Stimulated activated naive B cell treated with anti-CD40 and anti-IgM and Interleukin-4, amounts not matched to agents 10 μg/mL and 1 μg/mL and 100 μg/mL, for 72 hours (primary cell): ENCODE data around the gene YKT6.
A peak's percentile ranks its signal among the peaks of the same experiment; 100 is the strongest.

ENCODE experiments used
- ATAC-seq, 2 donors: fragments of 150-1000 bp; cut with Tn5 transposase; replicated peaks; 2 replicates each; pipeline ENCODE4 v1.10.0; 2021; ENCODE audit warnings: moderate library complexity in 1 of 2
- DNase-seq: peaks from one replicate; pipeline ENCODE4 v3.0.0; 2021
- H3K27ac Mint-ChIP-seq: one replicate; pipeline ENCODE4 v1.8.0; 2022; ENCODE audit warnings: mild to moderate bottlenecking, mixed read lengths
- H3K27me3 Mint-ChIP-seq, 2 donors: one replicate each; pipeline ENCODE4 v1.8.0; 2022; ENCODE audit warnings: mixed read lengths in 2 of 2
- H3K36me3 Mint-ChIP-seq, 2 donors: one replicate each; pipeline ENCODE4 v1.8.0; 2022; ENCODE audit warnings: mixed read lengths in 2 of 2, mild to moderate bottlenecking in 1 of 2
- H3K4me1 Mint-ChIP-seq, 2 donors: one replicate each; pipeline ENCODE4 v1.8.0; 2022; ENCODE audit warnings: mixed read lengths in 2 of 2, mild to moderate bottlenecking in 1 of 2
- H3K4me3 Mint-ChIP-seq, 2 donors: one replicate each; pipeline ENCODE4 v1.8.0; 2022; ENCODE audit warnings: mild to moderate bottlenecking in 2 of 2, mixed read lengths in 2 of 2, moderate library complexity in 1 of 2
- H3K9me3 Mint-ChIP-seq, 2 donors: one replicate each; pipeline ENCODE4 v1.8.0; 2022; ENCODE audit warnings: mixed read lengths in 2 of 2, mild to moderate bottlenecking in 1 of 2

The YKT6 gene

DNA sequence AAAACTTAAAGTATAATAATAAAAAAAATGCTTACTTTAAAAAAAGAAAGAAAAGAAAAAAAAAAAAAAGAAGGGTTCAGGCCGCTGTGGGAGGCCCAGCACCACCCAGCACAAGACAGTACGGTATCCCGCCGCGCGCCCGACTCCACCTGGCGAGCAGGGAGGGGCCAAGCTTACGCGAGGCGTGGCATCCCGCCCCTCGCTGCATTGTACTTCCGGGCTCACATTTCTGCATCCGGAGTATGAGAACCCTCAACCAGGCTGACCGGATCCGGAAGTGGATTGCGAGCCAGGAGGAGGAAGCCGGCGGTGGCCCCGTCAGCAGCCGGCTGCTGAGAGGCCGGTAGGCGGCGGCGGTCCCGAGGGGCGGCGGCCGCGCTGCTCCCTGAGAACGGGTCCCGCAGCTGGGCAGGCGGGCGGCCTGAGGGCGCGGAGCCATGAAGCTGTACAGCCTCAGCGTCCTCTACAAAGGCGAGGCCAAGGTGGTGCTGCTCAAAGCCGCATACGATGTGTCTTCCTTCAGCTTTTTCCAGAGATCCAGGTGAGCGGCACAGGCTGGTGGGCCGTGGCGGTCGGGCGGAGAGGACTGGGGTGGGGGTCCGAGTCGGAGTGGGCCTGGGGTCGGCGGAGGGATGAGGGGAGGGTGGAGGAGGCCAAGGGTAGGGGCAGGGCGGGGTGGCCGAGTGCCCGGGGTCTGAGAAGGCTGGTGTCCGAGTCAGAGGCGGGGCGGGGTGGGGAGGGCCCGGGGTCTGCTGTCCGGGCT lies at the start of gene YKT6:
Gene YKT6, plus strand, starts transcription at position 280 of the 763 bp plus-strand sequence. Its CDS starts 158 bp downstream, at position 438.
- no peaks in the 10 kb centered on the region for H3K27me3 Mint-ChIP-seq
- H3K36me3 Mint-ChIP-seq, result peaks cover 16 to 18% of the 10 kb centered on the region in 2 donors
- no peaks in the 10 kb centered on the region for H3K9me3 Mint-ChIP-seq
- DNase-seq (peak; percentile 95), ATAC-seq (peak; percentile 99 to 100)
- H3K27ac Mint-ChIP-seq, result peak within 1 kb of the TSS; percentile 94
- peak within 1 kb of the TSS; percentile 92 to 93 for H3K4me3 Mint-ChIP-seq
- peaks cover 26 to 33% of the 10 kb centered on the region in 2 donors for H3K4me1 Mint-ChIP-seq

DNA sequence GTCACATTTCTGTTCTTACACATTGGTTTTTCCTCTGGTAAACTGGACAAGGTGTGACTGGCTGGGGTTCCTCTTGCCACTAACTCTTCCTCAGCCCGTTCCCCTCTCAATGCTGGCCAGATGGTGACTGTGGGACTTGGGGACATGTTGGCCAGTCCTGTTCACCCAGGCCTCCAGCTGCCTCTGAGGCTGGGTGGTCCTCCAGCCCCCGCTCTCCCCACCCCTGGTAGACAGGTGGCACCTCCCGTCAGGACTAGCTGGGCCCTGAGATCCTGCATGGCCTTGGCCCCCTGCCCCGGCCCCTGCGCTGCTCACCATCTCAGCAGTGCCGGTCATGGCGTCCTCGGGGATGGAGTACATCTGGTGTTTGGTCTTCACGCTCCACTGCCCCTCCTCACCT lies 48.8 kb upstream of the YKT6 start:
- H3K4me3 Mint-ChIP-seq, result no peak overlapping the region
- H3K4me1 Mint-ChIP-seq, result peaks cover 6 to 18% of the 10 kb centered on the region in 2 donors
- ATAC-seq, result no peak
- H3K27ac Mint-ChIP-seq, result no peak overlapping the region
- no peak for DNase-seq
- no peaks in the 10 kb centered on the region for H3K27me3 Mint-ChIP-seq
- H3K9me3 Mint-ChIP-seq, result no peaks in the 10 kb centered on the region
- H3K36me3 Mint-ChIP-seq, result no peaks in the 10 kb centered on the region

DNA sequence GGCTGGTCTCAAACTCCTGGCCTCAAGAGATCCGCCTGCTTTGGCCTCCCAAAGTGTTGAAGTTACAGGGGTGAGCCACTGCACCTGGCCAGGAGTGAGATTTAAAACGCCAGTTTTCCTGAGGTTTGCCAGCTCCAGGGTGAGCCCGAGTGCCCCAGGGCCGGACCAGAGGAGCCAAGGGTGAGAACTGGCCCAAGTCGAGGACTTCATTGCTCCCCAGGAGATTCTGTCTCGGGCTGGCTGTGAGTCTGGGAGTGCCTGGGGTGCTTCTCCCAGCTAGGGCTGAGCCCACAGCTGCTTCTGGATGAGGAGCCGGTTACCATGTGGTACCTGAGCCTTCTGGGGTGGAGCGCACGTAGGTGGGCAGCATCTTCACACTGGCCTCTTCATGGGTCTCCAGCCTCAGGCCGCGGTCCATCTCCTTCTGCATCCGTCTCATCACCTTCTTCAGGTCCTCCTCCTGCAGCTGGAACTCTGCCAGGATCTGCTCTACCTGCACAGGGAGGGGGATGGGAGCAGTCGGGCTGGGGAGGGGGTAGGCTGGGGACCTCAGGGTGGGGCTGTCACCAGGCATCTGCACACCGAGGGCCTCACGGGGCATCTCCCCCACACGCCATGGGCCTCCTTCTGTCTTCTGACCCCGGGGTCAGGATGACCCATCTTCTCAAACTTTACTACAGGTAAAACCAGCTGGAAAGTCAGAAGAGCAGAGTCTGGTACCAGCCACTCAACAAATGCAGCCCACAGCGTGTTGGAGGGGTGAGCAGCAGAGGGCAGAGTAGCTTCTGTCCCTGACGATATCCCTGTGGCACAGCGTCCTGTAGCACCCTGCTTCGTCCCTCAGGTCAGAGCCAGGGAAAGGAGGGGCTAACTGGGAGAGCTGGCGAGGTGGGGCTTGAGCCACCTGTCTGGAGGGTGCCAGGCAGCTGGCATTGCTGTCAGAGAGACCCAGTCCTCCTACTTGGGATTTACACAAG lies 47.5 kb upstream of the YKT6 start:
- no peak overlapping the region for H3K27ac Mint-ChIP-seq
- no peaks in the 10 kb centered on the region for H3K36me3 Mint-ChIP-seq
- peaks cover 6 to 18% of the 10 kb centered on the region in 2 donors for H3K4me1 Mint-ChIP-seq
- H3K9me3 Mint-ChIP-seq, result no peaks in the 10 kb centered on the region
- no peaks in the 10 kb centered on the region for H3K27me3 Mint-ChIP-seq
- DNase-seq, result no peak
- ATAC-seq, result no peak
- H3K4me3 Mint-ChIP-seq, result no peak overlapping the region

DNA sequence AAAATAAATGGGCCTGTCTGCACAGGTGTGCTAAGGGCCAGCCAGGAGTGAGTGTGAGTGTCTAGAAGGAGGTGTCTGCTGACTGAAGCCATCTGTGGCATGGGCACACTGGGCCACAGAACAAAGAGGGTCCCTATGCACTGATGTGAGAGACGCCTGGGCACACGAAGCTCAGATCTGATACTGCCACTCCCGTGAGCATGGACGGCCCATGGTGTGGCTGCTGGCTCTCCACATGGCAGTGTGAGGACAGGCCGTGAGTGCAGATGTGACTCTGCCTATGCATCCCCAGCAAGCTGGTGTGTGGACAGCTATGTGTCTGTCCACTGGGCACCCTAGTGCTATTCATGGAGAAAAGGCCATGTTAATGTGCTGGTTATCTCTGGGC lies 46.8 kb upstream of the YKT6 start:
- H3K36me3 Mint-ChIP-seq, result no peaks in the 10 kb centered on the region
- ATAC-seq (no peak), DNase-seq (no peak)
- H3K4me1 Mint-ChIP-seq, result peaks cover 6 to 18% of the 10 kb centered on the region in 2 donors
- no peak overlapping the region for H3K27ac Mint-ChIP-seq
- no peak overlapping the region for H3K4me3 Mint-ChIP-seq
- H3K9me3 Mint-ChIP-seq, result no peaks in the 10 kb centered on the region
- H3K27me3 Mint-ChIP-seq, result no peaks in the 10 kb centered on the region

DNA sequence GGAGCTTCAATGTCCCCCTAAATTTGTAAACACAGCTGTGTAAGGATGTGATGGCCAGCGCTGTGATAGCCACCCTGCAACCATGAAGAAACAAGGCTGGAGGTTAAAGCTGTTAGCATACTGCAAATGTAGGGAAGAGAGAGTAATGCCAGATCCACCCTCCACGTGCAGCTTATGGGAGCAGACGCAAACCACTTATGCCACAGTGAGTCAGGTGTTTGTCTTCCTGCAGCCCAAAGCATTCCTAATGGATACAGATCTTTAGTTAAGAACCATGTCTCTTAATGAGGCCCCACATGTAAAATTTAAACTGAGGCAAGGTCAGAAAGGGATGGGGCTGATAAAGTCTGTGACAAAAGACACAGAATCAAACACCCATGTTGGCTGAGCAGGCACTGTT lies 46.1 kb upstream of the YKT6 start:
- no peaks in the 10 kb centered on the region for H3K9me3 Mint-ChIP-seq
- no peak overlapping the region for H3K4me3 Mint-ChIP-seq
- H3K27ac Mint-ChIP-seq, result no peak overlapping the region
- H3K36me3 Mint-ChIP-seq, result no peaks in the 10 kb centered on the region
- DNase-seq (no peak), ATAC-seq (no peak)
- H3K4me1 Mint-ChIP-seq, result peaks cover 6 to 18% of the 10 kb centered on the region in 2 donors
- no peaks in the 10 kb centered on the region for H3K27me3 Mint-ChIP-seq

DNA sequence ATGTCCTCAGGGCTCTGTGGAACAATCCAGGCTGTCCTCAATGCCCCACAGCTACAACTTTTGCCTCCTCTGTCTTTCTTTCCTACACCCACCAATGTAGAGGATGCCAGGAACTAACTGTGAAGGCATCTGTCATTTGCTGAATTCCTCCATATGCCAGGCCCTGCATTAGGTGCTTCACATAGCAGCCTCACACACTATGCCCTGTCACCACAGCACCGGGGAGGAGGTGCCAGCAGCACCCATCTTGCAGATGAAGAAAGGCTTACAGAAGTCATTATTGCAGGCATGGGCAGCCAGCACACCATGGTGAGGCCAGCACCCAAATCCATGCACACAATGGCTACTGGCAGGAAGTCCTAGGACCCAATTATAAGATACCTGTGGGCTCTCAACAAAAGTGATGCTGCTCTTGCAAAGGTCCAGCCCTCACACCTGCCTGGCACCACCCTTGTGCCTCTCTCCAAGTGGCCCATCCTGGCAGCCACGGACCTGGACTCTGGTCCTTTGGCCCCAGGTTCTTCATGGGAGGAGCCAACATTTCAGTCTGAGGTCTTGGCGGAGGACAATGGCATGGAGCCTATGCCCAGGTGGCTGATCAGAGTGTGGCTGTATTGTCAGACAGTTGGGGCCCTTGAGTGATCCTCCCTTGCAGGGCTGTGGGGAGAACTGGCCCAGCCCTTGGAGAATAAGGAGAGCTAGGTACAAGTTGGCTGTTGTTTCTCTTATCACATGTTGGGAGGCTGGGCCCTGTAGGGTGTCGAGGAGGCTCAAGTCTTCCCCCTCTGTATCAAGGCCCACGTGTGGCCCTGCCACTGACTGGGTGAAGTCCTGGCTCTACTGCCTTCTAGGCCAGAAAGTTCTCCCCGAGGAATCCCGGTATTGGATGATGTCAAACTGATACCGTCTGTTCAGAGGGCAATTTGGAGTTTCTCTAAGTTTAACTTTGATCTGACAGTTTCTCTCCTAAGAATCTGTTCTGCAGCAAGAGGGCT lies 45.3 kb upstream of the YKT6 start:
- DNase-seq, result no peak
- H3K9me3 Mint-ChIP-seq, result no peaks in the 10 kb centered on the region

DNA sequence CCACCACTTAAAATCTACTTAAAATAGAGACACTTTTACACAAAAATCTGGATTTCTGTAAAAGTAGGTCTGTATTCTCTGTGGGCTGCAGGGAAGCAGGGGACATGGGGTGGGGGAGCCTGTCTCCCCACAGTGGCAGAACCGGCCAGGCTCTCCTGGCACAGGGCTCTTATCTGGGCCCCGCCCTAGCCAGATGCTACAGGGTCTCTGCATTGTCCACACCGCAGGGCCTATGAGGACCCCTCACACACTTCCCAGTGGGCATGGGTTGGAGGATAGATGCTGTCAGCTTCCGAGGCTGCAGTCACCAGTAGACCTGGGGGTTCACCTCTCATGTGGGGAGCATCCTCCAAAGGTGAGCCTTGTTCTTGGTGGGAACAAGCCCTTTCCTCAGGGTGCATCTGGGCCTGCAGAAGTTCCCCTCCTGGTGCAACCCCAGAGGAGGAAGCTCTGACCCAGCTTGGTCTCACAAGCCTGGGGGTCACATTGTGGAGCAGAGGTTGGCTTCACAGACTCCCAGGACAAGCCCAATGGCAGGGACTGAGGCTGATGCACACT lies 44.2 kb upstream of the YKT6 start:
- ATAC-seq, result no peak
- peaks cover 0 to under 1% of the 10 kb centered on the region in 2 donors for H3K4me1 Mint-ChIP-seq
- H3K9me3 Mint-ChIP-seq, result no peaks in the 10 kb centered on the region
- H3K27ac Mint-ChIP-seq, result no peak overlapping the region
- no peaks in the 10 kb centered on the region for H3K27me3 Mint-ChIP-seq
- DNase-seq, result no peak
- H3K36me3 Mint-ChIP-seq, result no peaks in the 10 kb centered on the region
- H3K4me3 Mint-ChIP-seq, result no peak overlapping the region

More for the DNA sequence above, 45.3 kb upstream of the YKT6 start:
- Mint-ChIP-seq H3K4me1 (peaks cover 3 to 11% of the 10 kb centered on the region in 2 donors), H3K27ac (no peak overlapping the region), H3K27me3 (no peaks in the 10 kb centered on the region), H3K36me3 (no peaks in the 10 kb centered on the region), H3K4me3 (no peak overlapping the region)
- no peak for ATAC-seq

DNA sequence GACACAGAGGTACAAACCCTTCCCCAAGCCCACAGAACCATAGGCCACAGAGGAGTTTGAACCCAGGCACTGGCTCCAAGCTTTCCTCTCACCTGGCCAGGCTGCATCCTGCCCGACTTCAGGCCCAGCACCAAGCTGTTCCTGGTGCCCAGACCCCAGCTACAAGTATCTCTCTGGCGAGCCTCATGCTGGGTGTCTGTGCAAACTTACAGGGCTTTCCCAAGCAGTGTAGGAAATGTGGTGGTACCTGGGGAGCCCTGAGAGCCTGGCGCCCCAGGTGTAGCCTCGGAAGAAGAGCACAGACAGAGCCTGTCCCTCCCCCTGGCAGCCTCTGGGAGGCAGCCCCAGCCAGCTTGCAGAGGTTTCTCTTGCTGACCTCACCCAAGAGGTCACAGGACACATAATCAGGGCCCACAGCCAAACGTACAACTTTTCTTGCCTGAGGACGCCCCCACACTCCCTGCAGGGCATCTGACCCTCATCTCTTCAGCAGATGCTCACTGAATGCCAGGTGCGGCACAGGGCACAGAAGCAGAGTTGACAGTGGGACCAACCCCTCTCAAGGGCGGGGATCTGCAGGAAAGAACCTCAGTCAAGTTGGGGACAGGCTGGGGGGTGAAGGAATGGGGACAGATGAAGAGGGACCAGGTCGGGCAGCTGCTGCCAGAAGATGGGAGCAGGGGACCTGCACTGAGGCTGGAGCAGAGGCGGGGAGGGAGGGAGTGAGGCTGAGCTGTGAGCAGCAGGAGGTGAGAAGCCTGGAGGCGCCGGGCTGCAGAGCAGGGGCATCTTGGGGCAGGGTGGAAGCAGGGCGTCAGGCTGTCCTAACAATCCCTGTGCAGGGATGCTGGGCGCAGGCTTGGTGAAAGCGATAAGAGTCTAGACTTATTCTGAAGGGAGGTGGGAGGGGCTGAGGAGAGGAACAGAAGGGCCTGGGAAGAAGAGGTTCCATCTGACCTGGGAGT lies 43.4 kb upstream of the YKT6 start:
- H3K4me3 Mint-ChIP-seq, result no peak overlapping the region
- no peaks in the 10 kb centered on the region for H3K9me3 Mint-ChIP-seq
- ATAC-seq (no peak), DNase-seq (no peak)
- no peaks in the 10 kb centered on the region for H3K36me3 Mint-ChIP-seq
- no peaks in the 10 kb centered on the region for H3K4me1 Mint-ChIP-seq
- H3K27me3 Mint-ChIP-seq, result no peaks in the 10 kb centered on the region
- no peak overlapping the region for H3K27ac Mint-ChIP-seq

DNA sequence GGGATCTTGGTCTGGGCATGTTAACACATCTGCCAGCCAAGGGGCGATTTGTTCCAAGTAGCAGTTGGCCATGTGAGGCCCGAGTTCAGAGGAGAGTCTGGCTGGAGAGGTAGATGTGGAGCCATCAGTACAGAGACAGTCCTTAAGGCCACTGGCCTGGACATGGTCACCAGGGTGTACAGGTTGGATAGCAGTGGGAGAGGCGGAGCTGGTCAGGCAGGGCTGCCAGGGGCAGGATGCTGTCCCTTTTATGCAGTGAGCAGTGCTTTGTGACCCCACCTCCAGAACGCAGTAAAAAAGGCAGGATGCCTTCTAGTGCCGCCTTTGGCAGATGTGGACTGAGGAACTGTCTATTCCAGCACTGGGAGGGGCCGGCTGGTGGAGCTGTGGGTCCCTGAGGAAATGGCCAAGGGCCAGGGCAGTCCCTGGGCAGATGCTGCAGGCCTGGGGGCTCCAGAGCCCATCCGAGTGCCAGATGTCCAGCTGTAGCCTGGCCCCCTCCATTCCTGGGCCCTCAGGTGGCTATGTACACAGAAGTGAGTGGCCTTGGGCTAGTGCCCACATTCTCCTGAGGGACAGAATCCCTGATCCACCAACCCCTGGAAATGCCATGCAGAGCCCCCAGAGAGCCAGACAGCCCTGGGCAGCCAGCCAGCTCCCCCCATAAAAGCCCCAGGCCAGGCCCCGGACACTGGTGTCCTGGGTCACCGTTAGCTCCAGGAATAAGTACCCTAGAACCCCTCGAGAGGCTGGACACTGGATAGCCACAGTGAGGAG lies 42.5 kb upstream of the YKT6 start:
- ATAC-seq, result no peak
- H3K27ac Mint-ChIP-seq, result no peak overlapping the region
- no peaks in the 10 kb centered on the region for H3K36me3 Mint-ChIP-seq
- DNase-seq, result no peak
- no peak overlapping the region for H3K4me3 Mint-ChIP-seq
- H3K27me3 Mint-ChIP-seq, result no peaks in the 10 kb centered on the region
- no peaks in the 10 kb centered on the region for H3K9me3 Mint-ChIP-seq
- H3K4me1 Mint-ChIP-seq, result no peaks in the 10 kb centered on the region

DNA sequence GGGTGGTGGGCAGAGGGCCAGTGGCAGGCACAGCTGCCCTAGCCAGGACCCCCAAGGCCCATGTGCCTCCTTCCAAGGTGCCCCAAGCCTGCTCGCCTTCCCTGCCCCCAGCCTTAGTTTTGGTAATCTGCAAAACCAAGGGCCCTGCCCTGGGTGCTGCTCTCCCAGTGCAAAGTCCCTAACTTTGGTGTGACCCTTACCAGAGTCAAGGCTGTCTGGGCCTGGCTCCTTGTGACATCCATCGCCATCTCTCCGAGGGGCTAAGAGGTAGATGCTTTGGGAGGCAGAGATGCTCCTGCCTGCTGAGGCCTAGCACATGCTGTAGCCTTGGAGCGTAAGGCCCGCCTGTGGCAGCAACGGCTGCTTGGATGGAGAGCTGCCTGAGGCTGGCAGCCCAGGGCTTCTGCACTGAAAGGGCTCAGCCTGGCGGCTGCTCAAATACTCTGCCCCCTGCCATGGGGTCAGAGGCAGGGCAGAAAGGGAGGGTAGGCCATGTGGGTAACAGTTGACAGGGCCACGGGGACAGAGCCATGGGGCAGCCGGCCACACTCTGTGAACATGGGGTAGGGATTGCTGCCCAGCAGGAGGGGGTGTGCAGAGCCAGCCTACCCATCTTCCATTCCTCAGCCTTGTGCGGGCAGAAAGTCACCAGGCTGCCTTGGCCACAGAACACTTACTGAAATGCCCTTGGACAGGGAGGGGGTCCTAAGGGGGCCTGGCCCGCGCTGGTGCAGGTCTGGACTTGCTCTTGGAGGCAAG lies 41.7 kb upstream of the YKT6 start:
- H3K9me3 Mint-ChIP-seq, result peaks cover 0 to under 1% of the 10 kb centered on the region in 2 donors
- ATAC-seq (no peak), DNase-seq (no peak)
- no peaks in the 10 kb centered on the region for H3K27me3 Mint-ChIP-seq
- H3K4me3 Mint-ChIP-seq, result no peak overlapping the region
- H3K4me1 Mint-ChIP-seq, result no peaks in the 10 kb centered on the region
- H3K27ac Mint-ChIP-seq, result no peak overlapping the region
- H3K36me3 Mint-ChIP-seq, result no peaks in the 10 kb centered on the region

DNA sequence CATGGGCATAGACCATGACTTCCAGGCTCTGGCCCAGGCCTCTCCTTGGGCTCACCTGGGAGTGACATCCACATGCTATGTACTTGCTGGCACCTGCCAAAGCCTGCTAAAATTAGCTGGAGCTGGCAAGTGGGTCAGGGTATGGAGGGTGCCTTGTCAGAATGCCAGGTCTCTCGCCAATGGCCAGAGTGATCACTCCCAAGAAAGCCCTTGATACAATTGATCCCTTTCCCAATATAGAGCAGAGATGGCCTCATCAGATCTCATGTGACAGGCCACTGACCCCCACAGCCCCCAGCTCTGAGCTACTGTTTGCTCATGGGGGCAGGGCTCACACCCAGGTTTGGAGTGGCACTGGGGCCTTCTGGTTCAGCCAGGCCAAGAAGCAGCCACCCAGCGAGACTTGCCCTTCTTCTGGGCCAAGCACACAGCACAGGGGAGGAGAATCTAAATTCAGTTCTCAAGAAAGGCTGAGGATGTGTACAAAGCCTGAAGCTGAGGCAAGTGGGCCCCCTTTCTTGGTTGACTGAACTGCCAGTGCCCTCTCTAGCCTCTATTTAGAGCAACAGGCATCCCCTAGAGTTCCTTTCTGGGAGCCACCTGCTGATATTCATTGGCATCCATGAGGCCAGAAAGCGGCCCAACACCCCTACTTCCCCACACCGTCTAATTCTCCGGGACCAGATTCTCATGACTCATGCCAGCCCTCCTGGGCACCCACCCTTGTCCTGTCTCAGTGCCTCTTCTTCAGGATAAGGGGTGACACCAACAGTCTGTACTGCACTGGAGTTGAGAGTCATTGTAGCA lies 40.8 kb upstream of the YKT6 start:
- Mint-ChIP-seq H3K4me1 (no peaks in the 10 kb centered on the region), H3K9me3 (peaks cover 2 to 8% of the 10 kb centered on the region in 2 donors), H3K27me3 (no peaks in the 10 kb centered on the region), H3K36me3 (peaks cover 0 to 2% of the 10 kb centered on the region in 2 donors), H3K4me3 (no peak overlapping the region), H3K27ac (no peak overlapping the region)
- no peak for DNase-seq
- no peak for ATAC-seq
